GM11168 (cell line): ENCODE results near the gene ACTR6.
"Not testable (repeated sequence)": the region's sequence is repeated elsewhere in the genome, so short reads cannot be mapped to it uniquely, and the experiment has no call there.

Experiments
- in situ Hi-C: fragments of 300-500 bp; cut with MboI; formaldehyde crosslinking; loops from one replicate; pipeline ENCODE4 v1.12.0; 2022; ENCODE audit warnings: low sequenced_read_pairs; ENCODE audit not compliant: unreplicated experiment

Gene ACTR6

DNA sequence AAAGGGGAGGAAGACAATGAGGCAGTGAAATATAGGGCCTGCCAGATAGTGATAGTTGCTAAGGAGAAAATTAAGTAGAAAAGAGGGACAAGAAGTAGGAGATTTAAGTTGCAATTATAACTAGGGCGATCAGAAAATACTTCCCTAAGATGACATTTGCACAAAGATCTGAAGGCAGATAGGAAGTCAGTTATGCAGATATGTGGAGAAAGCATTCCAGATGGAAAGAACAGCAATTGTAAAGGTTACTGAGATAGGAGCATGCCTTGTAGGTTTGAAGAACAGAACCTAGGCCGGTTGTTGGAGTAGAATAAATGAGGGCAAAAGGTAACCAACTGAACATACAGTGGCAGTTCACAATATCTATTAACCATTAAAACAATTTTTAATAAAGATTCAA is 21.4 kb upstream of the ACTR6 start:
- in situ Hi-C loops = no loop called here

DNA sequence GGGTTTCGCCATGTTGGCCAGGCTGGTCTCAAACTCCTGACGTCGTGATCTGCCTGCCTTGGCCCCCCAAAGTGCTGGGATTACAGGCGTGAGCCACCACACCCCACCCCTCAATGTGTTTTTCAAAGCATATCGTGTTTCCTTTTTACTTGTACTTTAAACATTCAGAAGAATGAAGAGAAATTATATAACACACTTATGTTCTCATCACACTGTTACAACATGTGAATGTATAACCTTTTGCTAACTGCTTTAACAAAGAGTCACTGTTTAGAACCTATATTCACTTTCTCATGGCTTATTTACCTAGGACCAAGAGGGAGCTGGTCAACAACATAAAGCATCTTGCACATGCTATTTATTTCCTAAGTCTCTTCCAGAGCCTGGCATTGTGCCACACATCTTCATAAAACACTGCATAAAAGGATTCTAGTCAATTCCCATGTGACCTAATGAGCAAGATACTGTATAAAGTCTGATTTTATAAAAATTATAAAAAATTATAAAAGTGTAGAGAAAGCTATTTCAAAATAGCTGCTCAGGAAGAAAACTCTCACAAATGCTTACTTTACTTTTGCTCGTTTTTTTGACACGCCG is 16.0 kb upstream of the ACTR6 start:
- in situ Hi-C loops = no loop called here

DNA sequence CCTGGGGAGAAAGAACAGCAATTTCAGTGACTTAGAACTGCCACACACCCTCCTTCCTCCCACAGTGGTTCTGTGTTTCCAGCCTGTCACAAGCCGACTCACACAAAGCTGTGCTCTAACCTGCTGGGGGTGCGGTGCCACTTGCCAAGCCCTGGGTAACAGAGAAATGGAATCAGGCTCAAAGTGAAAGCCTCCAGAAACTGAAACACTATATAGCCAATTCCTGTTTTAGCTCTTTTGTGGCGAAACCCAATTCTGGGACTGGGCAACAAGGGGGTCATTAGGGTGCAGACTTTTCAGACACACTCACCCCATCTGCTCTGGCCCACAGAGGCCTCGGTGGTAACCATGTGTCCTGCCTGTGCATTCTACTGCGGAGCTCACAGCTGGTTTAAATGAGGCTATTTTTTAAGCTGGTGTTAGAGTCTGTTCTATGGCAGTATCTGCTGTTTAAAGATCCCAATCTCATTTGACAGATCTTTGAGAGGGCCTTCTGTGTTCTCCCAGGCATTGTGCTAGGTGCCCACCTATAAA is 15.2 kb upstream of the ACTR6 start:
- in situ Hi-C loops = no loop called here

DNA sequence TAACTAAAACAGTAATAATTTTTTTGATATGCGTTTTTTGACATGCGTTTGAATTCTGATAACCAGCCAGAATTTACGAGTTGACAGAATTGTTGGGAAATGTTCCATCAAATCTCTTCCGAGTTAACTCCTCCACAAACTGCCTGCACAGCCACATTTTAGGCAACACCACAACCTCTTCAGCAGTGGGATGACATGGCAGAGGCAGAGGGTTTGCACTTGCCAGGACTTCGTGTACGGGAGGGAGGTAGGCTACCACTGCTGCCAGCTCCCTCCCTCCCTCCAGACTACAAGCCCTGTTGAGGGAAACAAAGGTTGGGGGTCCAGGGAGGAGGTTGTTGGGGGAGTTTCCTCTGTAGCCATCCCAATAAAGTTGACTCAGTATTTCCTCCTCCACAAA is 14.5 kb upstream of the ACTR6 start:
- in situ Hi-C loops = no loop called here

DNA sequence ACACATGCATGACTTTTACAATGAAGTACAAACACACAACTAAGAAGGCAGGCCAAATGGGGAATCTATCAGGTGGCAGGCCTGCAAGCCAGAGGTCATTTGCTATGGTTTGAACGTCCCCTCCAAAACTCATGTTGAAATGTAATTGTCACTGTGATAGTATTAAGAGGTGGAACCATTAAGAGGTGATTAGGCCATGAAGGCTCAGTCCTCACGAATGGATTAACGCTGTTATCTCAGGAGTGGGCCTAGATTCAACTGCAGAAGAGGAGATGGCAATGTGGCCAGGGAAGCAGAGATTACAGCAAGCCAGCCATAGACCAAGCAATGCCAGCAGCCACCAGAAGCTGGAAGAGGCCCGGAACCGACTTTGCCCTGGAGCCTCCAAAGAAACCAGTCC is 13.5 kb upstream of the ACTR6 start:
- in situ Hi-C loops = no loop called here

DNA sequence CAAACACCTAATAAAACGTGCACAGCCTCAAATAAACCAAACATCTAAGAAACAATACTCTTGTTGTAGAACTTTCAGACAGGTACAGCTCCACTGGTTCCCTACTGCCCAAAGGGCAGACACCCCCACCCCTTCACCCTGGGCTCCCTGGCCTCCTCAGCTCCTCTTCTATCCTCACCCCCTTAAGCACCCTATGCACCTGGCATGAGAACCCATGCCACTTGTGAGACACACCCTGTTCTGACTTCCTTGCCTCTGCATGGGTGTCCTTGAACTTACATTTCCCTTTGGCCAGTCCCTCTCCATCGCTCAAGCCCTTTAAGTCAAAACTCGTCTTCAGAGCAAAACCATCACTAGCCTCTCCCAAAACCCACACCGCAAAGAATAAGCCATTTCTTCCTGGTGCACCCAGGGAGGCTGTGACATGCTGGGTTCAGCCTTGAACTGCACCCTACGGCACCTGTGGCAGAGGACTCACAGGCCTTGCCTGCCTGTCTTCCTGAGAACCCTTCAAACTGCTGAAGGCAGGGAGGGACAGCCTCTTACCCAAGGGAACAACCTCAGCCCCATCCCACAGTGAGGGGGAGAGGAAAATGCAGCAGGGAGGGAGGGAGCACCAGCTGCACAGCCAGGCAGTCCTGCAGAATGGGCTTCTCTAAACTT is 12.6 kb upstream of the ACTR6 start:
- in situ Hi-C loops = no loop called here

DNA sequence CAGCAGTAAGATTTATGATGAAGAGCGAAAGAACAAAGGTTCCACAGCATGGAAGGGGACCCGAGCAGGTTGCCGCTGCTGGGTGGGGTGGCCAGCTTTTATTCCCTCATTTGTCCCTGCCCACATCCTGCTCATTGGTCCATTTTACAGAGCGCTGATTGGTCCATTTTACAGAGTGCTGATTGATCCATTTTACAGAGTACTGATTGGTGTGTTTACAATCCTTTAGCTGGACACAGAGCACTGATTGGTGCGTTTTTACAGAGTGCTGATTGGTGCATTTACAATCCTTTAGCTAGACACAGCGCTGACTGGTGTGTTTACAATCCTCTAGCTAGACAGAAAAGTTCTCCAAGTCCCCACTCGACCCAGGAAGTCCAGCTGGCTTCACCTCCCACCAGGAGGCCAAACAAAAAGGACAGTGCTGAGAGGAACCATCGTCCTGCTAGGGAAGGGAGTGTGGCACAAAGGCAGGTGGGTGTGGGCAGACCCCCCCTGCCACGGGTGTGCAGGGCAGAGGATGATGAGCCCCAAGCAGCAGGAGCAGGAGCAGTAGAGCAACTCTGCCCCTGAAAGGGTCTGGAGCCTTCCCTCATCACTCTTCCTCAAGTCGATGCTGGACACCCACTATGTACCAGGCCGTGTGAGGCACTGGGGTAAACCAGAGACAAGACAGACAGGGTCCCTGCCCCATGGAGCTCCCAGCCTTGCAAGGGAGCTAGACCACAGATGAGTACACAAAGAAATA is 11.6 kb upstream of the ACTR6 start:
- in situ Hi-C loops = not testable (repeated sequence)

DNA sequence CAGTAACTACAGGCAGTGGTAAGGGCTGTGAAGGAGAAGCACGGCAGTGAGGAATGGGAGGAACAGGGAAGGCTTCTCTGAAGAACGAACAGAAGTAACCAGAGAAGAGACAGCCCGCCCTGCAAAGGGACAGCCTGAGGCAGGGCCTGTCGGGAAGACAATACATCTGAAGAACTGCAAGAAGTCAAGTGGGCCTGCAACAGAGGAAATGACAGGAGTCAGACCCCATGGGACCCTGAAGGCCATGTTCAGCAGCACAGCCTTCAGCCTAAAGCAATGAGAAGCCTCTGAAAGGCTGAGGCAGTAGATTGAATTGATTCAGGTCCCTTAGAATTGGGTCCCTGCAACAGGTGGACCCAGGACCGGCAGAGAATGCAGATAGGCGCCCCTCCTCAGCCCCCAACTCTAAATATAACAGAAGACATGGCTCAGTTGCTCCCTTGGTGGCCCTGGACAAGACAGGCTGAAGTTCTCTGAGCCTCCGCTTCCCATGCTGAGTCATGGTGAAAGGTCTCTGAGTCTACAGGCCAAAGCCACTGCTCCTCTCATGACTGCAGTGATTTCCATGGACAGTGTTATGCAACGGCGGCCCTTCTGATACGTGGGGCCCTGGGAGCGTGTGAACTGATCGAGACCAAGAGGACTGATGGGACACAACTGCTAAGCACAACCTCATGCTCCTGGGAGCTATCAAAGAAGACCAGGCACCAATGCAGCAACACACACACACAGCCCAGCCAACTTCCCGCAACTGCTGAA is 10.8 kb upstream of the ACTR6 start:
- in situ Hi-C loops = no loop called here

DNA sequence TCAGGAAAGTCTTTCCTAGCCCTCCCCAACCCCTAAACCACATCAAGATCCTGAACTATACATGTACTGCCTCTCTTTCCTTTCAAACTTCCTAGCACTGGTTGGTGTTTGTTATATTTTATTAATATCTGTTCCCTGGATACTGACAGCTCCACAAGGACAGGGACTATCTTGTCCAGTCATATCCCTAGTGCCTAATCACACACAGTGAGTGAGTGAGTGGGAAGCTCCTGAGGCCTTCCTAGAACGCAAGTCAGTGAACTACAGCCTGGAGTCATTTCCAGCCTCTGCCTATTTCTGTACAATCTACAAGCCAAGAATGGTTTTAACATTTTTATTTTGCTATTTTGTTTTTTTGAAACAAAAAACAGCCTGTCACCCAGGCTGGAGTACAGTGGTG is 7.5 kb upstream of the ACTR6 start:
- in situ Hi-C loops = no loop called here

DNA sequence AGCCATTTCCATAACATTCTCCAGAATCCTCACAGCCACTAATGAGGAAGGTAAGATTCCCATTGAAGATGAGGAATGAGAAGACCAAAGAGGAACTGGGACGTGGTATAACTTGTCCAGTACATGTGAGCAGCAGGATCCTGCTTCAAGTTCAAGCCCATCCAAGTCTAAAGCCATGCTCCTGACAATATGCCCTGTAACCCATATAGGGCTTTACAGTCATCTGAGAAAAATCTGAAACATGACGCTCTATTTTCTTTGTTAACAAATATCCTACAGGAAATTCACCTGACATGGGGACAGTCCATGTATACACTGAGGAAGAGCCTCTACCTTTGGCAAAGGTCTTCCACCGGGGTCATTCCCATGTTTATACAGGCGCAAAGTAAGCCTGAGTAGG is 3.1 kb upstream of the ACTR6 start:
- in situ Hi-C loops = no loop called here

DNA sequence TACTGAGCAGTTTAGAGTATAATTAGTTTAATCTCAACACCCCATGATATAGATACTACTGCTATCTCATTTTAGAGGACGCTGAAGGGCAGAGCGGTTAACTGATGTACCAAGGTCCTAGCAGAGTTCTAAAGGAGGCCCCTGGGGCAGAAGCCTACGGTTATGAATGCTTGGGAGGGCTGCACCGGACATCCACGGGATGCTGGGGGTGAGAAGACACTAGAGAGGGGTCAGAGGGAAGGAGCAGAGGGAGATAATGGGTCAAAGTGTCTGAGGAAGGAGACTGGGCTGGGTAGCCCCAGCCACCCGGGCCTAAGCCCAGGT is 1.6 kb upstream of the ACTR6 start:
- in situ Hi-C loops = no loop called here

DNA sequence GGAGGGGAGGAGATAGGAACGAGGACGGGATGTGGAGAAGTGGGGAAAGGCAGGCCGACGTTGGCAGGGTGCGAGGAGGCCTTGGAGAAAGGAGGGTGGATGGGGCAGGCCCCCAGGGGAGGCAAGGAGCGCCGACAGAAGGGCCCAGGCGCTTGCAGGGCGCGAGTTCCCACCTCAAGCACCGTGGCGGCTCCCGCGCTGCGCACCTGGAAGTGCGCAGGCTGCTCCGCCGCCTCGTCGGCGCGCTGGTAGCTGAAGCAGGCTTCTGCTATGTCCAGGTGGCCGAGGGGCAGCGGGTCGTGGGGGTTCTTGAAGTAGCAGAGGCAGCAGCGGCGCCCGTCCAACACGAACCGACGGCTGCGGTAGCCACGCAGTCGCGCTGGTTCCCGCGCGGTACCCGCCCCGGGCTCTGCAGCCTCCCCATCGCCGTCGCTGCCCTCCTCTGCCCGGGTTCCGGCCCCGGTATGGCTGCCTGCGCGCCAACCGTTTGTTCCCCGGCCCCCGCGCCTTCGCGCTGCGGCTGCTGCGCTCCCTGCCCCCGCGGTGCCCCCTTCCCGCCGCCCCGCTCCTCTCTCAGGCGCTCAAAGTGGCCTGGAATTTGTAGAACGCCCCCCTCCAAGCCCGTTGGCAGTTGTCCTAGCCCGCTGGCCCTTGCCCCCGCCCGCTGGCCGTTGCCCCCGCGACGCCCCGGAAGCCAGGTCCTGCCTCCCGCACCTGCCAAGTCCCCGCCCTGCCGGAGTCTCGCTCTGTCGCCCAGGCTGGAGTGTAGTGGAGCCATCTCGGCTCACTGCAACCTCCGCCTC is 1.1 kb upstream of the ACTR6 start:
- in situ Hi-C loops = no loop called here

DNA sequence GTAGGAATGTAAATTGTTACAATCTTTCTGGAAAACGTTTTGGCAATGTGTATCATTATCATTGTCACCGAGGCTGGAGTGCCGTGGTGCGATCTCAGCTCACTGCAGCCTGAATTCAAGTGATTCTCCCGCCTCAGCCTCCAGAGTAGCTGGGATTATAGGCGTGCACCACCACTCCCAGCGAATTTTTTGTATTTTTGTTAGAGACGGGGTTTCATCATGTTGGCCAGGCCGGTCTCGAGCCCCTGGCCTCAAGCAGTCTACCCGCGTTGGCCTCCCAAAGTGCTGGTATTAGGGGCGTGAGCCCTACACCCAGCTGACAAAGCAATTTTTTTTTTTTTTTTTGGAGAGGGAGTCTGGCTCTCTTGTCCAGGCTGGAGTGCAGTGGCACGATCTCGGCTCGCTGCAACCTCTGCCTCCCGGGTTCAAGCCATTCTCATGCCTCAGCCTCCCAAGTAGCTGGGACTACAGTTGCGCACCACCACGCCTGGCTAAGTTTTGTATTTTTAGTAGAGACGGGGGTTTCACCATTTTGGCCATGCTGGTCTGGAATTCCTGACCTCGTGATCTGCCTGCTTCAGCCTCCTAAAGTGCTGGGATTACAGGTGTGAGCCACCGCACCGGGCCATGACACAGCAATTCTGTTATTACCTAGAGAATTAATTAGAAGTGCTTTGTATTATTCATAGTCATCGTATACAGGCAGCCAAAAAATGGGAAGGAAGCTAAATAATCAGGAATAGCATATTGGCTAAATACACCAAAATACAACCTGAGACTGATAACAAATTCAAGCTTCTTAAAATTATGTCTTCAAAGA is 1.2 kb downstream of the ACTR6 start:
- in situ Hi-C loops = no loop called here

DNA sequence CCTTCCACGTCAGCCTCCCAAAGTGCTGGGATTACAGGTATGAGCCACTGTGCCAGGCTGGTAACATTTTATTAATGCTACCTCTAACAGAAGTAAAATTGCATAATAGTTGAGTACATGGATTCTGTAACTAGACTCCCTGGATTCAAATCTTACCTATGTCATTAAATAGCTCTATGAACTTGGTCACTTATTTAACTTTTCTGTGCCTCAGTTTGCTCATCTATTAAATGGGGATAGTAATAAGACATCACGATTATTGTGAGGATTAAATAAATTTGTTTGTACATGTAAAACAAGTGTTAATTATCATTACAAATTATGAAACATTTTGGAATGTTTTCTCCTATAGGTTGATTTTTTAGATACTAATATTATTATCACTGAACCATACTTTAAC is 6.7 kb downstream of the ACTR6 start:
- in situ Hi-C loops = no loop called here

DNA sequence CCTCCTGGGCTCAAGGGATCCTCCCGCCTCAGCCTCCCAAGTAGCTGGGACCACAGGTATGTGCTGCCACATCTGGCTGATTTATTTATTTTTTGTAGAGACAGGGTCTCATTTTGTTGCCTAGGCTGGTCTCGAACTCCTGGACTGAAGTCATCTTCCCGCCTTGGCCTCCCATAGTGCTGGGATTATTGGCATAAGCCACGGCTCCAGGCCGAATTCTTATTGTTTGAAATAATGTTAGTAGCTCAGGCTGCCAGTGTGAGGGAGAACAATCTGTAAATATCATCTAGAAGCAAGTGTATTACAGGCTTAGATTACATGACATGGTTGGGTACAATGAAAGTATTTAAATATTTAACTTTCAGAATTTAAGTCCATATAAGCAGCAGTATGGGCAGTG is 8.2 kb downstream of the ACTR6 start:
- in situ Hi-C loops = no loop called here

DNA sequence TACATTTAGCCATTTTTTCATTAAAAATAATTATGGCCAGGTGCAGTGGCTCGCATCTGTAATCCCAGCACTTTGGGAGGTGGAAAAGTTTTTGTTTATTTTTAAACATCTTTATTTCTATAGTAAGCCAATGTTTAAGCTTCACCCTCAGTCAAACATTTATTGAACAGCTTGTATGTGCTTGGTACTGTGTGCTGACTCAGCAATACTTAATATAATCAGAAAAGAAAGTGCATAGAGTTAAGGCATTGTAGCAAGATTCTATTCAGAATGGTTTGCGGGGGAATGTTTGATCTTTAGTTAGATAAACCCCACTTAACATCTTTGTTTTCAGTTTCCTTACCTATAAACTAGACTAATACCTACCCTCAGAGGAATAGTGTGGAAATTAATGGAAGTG is 11.1 kb downstream of the ACTR6 start:
- in situ Hi-C loops = no loop called here

DNA sequence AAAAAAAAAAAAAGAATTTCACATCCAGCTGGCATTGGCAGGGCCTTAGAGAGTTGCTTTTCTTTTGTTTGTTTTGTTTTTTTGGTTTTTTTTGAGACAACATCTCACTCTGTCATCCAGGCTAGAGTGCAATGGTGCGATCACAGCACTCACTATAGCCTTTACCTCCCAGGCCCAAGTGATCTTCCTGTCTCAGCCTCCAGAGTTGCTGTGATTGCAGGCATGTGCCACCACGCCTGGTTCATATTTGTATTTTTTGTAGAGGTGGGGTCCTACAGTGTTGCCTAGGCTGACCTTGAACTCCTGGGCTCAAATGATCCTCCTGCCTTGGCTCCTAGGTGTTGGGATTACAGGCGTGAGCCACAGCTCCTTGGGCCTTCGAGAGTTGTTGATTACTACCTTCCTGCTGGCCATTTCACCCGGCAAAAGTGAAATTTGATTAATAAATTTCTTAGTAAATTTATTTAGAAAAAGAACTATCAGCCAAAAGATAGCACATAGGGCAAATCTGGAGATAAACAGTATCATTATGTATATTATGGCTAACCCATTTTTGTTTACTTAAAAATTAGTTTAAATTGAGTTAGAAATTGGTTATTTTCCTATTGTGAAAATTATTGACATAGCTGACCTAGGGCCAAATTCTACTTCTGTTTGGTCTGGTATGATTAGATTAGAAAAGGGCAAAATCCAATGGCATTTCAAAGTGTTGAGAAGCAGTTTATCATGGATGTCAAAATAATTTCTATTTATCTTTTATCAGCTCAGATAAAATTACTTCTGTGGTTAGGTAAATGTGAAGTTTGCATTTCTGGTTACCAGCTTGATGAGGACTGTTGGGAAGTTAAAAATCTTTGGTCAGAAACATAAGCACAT is 12.6 kb downstream of the ACTR6 start:
- in situ Hi-C loops = no loop called here

DNA sequence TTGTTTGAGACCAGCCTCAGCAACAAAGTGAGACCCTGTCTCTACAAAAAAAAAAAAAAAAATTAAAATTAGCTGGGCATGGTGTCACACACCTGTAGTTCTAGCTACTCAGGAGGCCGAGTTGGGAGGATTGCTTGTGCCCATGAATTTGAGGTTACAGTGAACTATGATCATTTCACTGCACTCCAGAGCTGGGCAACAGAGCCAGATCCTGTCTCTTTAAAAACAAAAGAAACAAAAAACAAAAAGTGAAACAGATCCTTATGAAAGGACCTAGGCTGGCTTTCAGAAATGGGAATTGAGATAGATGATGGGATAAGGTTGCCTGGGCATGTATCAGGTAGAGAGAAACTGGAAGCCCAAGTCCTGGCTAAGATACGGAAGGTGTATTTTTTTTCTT is 13.9 kb downstream of the ACTR6 start:
- in situ Hi-C loops = no loop called here
